ENCODE measurements around the gene CXXC5.
A peak's percentile ranks its signal among the peaks of the same experiment; 100 is the strongest.
"Not testable (repeated sequence)": the region's sequence is repeated elsewhere in the genome, so short reads cannot be mapped to it uniquely, and the experiment has no call there.

The CXXC5 gene

DNA sequence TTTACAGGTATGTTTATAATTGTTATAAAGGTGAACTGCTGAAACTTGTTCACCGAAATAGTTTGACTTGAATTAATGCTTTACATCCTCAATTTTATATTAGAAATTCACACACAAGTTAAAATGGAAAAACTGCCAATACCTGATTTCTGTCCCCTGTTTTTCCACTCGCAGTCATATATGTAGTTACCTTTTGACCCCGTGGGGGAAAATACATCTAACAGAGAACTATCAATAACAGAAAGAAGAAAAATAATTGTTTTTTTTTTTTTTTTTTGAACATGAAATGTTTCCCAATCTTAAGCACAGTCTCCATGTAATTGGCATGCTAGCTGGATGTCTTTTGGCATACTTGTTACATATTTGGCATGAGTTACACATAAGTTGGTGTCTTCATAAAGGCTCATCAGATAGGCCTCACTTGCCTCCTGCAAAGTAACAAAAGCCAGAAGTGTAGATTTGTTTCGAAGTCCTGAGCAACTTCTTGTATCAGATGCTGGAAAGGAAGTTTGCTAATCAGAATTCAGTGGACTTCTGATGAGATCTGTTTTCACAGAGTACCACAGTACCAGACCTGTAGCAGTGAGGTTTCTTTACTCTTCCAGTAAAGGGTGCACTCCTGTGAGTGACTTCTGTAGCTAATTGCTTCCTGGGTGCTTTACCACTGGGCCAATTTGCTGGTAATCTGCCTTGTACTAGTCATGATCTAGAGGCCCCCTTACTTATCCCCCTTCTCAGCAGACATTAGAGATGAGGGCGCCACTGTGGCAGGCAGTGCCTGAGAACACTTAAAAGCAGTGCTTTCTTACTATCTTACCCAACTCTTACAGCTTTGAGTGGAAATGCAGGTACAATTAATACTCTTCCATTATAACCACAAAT is 36.2 kb upstream of the CXXC5 start:
- ChIA-PET POLR2A (interaction anchor here (0.6 kb wide), 2 partner anchors 22 to 918 kb away, joined by 3 to 9 read pairs; no protein-coding TSS in a partner anchor), CTCF (interaction anchor here (0.6 to 2.5 kb wide), 9 partner anchors 11 to 37 kb away, joined by 3 to 19 read pairs (median 5); no protein-coding TSS in a partner anchor)
- DNase-seq (ENCODE audit: extremely low spot score) = no peak
- TF ChIP-seq, protein P1, sequence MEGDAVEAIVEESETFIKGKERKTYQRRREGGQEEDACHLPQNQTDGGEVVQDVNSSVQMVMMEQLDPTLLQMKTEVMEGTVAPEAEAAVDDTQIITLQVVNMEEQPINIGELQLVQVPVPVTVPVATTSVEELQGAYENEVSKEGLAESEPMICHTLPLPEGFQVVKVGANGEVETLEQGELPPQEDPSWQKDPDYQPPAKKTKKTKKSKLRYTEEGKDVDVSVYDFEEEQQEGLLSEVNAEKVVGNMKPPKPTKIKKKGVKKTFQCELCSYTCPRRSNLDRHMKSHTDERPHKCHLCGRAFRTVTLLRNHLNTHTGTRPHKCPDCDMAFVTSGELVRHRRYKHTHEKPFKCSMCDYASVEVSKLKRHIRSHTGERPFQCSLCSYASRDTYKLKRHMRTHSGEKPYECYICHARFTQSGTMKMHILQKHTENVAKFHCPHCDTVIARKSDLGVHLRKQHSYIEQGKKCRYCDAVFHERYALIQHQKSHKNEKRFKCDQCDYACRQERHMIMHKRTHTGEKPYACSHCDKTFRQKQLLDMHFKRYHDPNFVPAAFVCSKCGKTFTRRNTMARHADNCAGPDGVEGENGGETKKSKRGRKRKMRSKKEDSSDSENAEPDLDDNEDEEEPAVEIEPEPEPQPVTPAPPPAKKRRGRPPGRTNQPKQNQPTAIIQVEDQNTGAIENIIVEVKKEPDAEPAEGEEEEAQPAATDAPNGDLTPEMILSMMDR (IDR thresholded peaks at IDR 0.05; ENCODE audit: control extremely low read depth, extremely low read depth, low read depth, missing control alignments) = no peak

DNA sequence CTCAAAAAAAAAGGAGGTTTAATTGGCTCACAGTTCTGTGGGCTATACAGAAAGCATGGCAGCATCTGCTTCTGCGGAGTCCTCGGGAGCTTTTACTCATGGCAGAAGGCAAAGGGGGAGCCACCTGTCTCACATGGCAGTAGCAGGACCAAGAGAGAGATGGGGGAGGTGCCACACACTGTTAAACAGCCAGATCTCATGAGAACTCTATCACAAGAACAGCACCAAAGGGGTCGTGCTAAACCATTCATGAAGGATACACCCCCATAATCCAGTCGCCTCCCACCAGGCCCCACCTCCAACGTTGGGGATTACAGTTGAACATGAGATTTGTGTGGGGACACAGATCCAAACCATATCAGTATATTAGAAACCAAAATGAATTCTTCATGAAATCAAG is 28.3 kb upstream of the CXXC5 start:
- TF ChIP-seq, protein P1 (IDR thresholded peaks at IDR 0.05; ENCODE audit: control extremely low read depth, extremely low read depth, low read depth, missing control alignments) = no peak
- CTCF ChIA-PET = interaction anchor here (2.2 to 10.2 kb wide), 2 partner anchors 15 to 146 kb away, joined by 7 to 85 read pairs; no protein-coding TSS in a partner anchor
- POLR2A ChIA-PET = no interaction called here
- DNase-seq (ENCODE audit: extremely low spot score) = no peak

DNA sequence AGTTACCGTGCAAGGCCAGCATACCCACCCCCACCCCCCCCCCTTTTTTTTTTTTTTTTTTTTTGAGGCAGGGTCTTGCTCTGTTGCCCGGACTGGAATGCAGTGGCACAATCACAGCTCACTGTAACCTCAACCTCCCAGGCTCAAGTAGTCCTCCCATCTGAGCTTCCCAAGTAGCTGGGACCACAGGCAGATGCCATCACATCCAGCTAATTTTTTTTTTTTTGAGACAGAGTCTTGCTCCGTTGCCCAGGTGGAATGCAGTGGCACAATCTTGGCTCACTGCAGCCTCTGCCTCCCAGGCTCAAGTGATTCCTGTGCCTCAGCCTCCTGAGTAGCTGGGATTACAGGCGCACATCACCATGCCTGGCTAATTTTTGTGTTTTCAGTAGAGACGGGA is 22.8 kb upstream of the CXXC5 start:
- DNase-seq (ENCODE audit: extremely low spot score); POLR2A ChIA-PET: not testable (repeated sequence)
- CTCF ChIA-PET = interaction anchor here (1.7 to 18.6 kb wide), 3 partner anchors 10 to 145 kb away, joined by 4 to 439 read pairs (median 85); no protein-coding TSS in a partner anchor

DNA sequence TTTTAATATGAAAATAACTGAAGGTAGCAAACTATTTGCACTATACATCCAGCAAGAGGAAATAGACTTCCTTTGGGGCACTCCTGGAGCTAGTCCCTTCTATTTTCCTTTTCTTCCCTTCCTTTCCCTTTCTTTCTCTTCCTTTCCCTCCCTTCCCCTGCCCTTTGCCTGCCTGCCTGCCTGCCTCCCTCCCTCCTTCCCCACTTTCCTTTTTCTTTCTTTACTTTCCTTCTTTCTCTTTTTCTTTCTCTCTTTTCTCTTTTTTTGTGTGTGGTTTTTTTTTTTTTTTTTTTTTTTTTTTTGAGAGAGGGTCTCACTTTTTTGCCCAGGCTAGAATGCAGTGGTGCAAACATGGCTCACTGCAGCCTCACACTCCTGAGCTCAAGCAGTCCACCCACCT is 17.3 kb upstream of the CXXC5 start:
- DNase-seq (ENCODE audit: extremely low spot score) = no peak
- ChIA-PET CTCF (interaction anchor here (1.6 to 18.6 kb wide), 10 partner anchors 18 to 211 kb away, joined by 4 to 439 read pairs (median 33); partner anchors contain the start of gene CXXC5), POLR2A (no interaction called here)
- TF ChIP-seq, protein P1 (IDR thresholded peaks at IDR 0.05; ENCODE audit: control extremely low read depth, extremely low read depth, low read depth, missing control alignments) = no peak

DNA sequence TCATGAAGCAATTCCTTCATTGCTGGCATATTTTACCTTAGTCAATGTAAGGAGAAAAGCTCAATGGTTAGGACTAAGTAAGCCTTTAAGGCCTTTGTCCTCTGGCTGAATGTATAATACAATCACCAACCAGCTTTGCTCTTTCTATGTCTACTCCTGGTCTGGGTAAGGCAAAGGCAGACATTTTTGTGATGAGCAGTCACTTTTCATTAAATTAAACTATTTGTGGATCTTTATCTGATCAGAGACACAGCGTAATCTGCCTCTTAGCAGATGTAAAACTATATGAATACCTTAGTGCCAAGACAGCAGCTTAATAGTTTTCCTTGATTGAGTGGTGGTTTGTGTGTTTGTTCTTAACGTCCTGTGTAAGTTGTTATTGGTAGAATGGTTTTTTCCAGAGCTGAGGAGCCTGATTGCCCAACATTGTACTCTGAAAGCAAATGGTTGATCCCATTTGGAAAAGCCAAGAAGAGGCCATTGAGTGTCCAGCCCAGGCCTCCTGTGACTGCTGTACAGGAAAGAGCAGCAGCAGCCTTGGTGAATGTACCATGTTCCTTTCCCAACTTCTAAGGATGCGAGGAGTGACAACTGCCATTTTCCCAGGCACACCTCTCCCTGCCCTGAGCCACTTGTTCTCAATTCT is 16.5 kb upstream of the CXXC5 start:
- CTCF ChIA-PET = interaction anchor here (0.8 to 18.6 kb wide), 31 partner anchors 7 to 338 kb away, joined by 3 to 439 read pairs (median 5); partner anchors contain the start of gene CXXC5
- POLR2A ChIA-PET = no interaction called here
- DNase-seq (ENCODE audit: extremely low spot score) = no peak
- TF ChIP-seq, protein P1 (IDR thresholded peaks at IDR 0.05; ENCODE audit: control extremely low read depth, extremely low read depth, low read depth, missing control alignments) = no peak

DNA sequence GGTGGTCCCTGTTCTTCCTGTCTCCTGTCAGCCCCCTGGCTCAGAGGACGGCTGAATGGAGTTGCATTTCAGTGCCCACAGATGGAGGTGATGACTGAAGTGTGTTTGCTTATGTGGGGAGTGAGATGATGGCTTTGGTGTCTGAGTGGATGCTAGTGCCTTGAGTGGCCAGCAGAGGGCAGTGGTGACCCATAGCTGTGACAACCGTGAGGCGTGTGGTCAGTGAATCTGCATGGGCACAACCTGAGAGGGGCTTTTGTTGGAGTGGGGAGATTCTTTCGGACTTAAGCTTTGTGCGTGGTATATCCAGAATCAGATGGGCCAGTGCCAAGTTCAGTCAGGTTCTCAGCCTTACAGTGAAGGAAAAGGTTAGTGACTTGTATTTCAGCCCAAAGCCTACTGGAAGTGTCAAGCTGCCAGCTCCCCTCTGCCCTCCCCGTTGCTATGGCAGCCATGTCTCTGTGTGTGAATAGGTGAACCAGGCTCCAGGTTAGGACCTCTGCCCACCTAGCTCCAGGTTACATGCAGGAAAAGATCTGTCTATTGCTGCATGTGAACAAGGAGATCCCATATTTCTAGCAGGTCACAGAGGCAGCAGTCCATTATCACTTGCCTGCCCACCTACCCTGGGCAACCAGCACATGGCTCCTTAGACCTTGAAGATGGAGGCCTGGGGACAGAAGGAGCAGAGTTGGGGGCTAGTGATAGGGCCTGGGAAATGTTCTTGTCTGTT is 14.7 kb upstream of the CXXC5 start:
- TF ChIP-seq, protein P1 (IDR thresholded peaks at IDR 0.05; ENCODE audit: control extremely low read depth, extremely low read depth, low read depth, missing control alignments) = peak; percentile 99
- CTCF ChIA-PET = interaction anchor here (0.7 to 18.6 kb wide), 44 partner anchors 9 to 396 kb away, joined by 3 to 439 read pairs (median 8); partner anchors contain the start of genes CXXC5 and PAIP2
- POLR2A ChIA-PET = interaction anchor here (0.6 to 0.7 kb wide), 2 partner anchors 22 to 78 kb away, joined by 3 to 9 read pairs; no protein-coding TSS in a partner anchor
- DNase-seq (ENCODE audit: extremely low spot score) = peak; percentile 75

Data from GM10248 (cell line).